NB4 (cell line): ENCODE data around the gene TRPM5.

Experiments used
- CTCF ChIP-seq: IDR thresholded peaks from one replicate; pipeline ENCODE4 v1.5.1; 2012; ENCODE audit warnings: low read depth, low read length
- MYC ChIP-seq: IDR thresholded peaks from 2 replicates; pipeline ENCODE4 v1.6.1; 2011; ENCODE audit warnings: low read depth, low read length

GRCh38 chr11:2427721-2428321, 16.5 kb downstream of the TRPM5 start:
- TF ChIP-seq CTCF (no peak), MYC (no peak)
